Measurements from ENCODE around the gene ERAP2.

Gene ERAP2

DNA sequence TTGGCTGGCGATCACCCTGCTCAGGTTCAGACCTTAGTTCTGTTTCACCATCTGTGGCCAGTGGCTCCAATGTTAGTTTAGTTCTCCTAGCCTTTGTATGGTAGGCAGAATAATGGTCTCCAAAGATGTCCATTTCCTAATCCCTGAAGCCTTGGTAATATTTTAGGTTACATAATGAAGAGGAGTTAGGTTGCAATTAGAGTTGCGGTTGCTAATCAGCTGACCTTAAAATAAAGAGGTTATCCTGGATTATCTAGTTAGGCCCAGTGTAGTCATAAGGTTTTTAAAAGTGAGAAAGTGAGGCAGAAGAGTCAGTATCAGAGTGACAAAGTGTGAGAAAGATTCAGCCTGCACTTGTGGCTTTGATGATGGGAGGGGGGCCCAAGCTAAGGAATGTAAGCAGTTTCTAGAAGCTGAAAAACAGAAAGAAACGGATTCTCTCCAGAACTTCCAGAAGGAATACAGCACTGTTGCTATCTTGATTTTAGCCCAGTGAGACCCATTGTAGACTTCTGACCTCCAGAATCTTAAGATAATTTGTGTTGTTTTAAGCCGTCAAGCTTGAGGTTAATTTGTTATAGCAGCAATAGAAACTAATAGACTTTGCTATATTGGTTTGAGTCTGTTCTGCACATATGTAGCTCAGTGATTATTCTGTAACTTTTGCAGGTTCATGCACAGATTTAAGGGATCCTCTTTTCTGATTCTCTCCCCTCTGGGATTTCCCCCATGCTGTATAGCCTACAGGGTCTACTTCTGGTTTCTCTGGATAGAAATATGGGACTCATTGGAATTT is 81.2 kb downstream of the ERAP2 start:
- DNase-seq (ENCODE audit: extremely low read depth, low read depth): no peak
- TF ChIP-seq, protein P1, sequence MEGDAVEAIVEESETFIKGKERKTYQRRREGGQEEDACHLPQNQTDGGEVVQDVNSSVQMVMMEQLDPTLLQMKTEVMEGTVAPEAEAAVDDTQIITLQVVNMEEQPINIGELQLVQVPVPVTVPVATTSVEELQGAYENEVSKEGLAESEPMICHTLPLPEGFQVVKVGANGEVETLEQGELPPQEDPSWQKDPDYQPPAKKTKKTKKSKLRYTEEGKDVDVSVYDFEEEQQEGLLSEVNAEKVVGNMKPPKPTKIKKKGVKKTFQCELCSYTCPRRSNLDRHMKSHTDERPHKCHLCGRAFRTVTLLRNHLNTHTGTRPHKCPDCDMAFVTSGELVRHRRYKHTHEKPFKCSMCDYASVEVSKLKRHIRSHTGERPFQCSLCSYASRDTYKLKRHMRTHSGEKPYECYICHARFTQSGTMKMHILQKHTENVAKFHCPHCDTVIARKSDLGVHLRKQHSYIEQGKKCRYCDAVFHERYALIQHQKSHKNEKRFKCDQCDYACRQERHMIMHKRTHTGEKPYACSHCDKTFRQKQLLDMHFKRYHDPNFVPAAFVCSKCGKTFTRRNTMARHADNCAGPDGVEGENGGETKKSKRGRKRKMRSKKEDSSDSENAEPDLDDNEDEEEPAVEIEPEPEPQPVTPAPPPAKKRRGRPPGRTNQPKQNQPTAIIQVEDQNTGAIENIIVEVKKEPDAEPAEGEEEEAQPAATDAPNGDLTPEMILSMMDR (IDR thresholded peaks at IDR 0.05; ENCODE audit: low read depth, low read length): no peak

DNA sequence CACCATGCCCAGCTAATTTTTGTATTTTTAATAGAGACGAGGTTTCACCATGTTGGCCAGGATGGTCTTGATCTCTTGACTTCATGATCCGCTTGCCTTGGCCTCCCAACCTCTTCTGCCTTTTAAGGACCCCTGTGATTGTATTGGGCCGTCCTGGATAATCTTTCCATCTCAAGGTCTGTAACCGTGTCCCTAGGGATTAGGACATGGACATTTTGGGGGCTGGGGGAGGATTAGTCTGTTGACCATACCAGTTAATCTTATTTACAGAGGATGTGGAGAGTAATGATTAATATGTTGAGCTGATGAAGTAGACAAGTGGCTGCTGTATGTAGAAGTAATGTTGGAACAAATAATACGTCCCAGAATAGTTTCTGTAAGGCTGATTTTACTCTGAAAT is 82.7 kb downstream of the ERAP2 start:
- TF ChIP-seq, protein P1 (IDR thresholded peaks at IDR 0.05; ENCODE audit: low read depth, low read length): no peak
- no peak for DNase-seq (ENCODE audit: extremely low read depth, low read depth)

DNA sequence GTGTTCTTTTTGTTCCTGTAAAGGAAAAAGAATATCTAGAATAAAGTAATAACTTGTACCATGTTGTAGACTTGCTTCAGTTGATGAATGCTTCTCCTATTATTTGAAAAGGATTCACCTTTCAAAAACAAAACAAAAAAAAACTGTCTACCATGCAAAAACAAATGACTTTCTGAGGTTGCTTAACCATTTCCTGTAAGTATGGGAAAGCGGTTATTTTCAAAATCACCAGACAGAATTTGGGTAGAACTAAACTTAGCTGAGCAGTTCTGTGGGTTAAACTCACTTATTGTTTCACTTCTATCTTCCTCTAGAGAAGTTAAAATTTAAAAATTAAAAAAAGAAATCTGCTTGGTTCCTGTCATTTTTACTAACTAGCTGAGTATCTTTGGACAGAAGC is 84.8 kb downstream of the ERAP2 start:
- no peak for DNase-seq (ENCODE audit: extremely low read depth, low read depth)
- TF ChIP-seq, protein P1 (IDR thresholded peaks at IDR 0.05; ENCODE audit: low read depth, low read length): no peak

DNA sequence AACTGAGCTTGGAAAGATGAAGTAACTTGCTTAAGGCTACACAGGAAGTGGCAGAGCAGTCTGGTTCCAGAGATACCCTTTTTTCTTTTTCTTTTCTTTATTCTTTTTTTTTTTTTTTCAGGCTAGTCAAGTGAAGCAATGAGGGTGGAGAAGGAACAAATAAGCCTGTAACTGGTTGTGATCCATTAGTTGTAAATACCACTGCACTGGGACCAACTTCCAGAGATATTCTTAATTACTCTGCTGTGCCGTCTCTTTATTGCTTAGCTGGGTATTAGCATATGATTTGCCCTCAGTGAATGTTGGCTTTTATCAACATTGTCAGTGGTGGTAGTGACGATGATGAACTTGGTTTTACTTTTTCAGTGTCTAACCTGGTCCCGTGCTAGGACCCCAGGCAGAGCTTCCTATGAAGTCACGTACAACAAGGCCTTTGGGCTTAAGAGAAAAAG is 86.3 kb downstream of the ERAP2 start:
- TF ChIP-seq, protein P1 (IDR thresholded peaks at IDR 0.05; ENCODE audit: low read depth, low read length): no peak
- no peak for DNase-seq (ENCODE audit: extremely low read depth, low read depth)

DNA sequence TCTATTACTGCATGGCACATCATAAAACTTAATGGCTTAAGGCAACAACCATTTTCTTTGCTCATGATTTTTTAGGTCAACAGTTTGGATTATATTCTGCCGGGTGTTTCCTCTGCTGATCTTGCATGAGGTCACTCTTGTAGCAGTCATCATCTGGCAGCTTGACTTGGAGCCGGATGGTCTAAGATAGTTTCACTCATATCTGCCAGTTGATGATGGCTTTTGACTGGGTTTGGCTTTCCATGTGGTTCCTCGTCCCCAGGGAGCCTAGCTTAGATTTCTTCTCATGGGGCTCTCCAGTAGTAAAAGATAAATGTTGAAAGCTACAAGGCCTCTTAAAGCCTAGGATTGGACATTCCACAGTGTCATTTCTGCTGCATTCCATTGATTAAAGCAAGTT is 87.0 kb downstream of the ERAP2 start:
- TF ChIP-seq, protein P1 (IDR thresholded peaks at IDR 0.05; ENCODE audit: low read depth, low read length): no peak
- no peak for DNase-seq (ENCODE audit: extremely low read depth, low read depth)

DNA sequence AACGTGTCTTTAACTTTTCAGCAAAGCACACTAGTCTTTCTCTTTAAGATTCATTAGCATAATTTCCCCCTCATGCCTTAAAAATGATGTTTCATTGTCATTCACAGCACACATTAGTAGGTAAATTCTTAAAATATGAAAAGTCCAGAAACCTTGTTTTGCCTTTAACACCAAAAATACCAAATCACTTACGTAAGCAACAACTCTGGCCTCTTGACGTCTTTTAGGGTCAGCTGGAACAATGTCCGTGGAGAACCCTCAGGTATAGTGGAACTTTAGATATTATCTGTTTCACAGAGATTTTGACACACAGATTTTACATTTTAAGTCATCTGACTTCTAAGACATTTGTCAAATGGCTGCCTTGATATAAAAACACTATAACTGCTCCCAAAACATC is 90.5 kb downstream of the ERAP2 start:
- TF ChIP-seq, protein P1 (IDR thresholded peaks at IDR 0.05; ENCODE audit: low read depth, low read length): no peak
- DNase-seq (ENCODE audit: extremely low read depth, low read depth): no peak

DNA sequence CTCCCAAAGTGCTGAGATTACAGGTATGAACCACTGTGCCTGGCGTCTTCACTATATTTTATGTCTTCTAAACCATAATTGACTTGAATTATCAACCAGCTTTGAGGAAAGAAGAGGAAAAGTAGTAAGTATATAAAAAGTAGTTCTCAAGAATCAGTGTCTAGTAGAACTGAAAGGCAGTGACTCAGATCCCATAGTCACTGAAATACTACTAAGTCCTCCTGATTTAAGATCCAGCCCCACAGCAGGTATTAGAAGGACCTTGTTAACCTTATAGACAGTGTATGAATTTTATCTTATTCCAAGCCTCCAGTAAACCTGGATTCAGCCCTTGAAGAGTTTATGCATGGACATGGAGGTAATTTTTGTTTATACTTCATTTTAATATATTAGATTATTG is 91.1 kb downstream of the ERAP2 start:
- TF ChIP-seq, protein P1 (IDR thresholded peaks at IDR 0.05; ENCODE audit: low read depth, low read length): no peak

More for the DNA sequence above, 91.1 kb downstream of the ERAP2 start:
- DNase-seq (ENCODE audit: extremely low read depth, low read depth): no peak

Measured in AG09319 (cell line).